ENCODE measurements around the gene CCL20. TPM values are rescaled to one million over a fixed set of nuclear protein-coding genes. Genes with fewer than 3 reads are reported as not detected.
A peak's percentile ranks its signal among the peaks of the same experiment; 100 is the strongest.

CCL20 gene
- total and polyA plus RNA-seq, 2 of the 13 experiments (the other 11 are each of a cell fraction or from before 2014, with no cell fraction given): 223 to 903 TPM

DNA sequence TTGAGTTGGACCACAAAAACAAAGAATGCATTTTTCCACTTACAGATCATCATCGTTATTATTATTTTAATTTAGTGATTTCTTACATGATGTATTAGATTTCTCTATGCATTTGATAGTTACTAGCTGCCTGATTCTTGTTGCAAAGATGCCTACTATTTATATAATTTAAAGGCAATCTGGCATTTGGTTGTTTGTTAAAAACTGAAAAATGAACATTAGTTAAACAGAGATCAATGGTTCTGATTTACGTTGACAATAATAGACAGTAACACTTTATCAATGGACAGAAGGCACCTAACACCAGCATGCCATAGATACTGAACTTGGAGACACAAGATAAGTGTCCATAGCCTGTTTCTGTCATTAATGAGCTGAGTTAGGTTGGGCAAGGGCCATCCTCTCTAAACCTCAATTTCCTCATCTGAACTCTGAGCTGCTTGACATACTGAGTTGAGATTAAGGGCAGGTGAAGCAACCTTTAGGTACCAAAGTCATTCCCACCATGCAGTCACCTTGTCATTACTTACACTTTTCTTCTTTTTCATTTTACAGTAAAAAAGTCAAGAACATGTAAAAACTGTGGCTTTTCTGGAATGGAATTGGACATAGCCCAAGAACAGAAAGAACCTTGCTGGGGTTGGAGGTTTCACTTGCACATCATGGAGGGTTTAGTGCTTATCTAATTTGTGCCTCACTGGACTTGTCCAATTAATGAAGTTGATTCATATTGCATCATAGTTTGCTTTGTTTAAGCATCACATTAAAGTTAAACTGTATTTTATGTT lies 3.1 kb downstream of the CCL20 start (continued):
- TF ChIP-seq SOX13 (IDR thresholded peaks at IDR 0.05): peak; percentile 17; the same call in 1 of the 2 replicates
- TF ChIP-seq SOX13 (CRISPR knock-in tag; conservative IDR thresholded peaks at IDR 0.05 in 1 of 2, IDR thresholded peaks at IDR 0.05 in 1 of 2): peak in 1 of 2 experiments; percentile 73; a peak in 3 of 4 replicates
- TF ChIP-seq RBM22 (optimal IDR thresholded peaks at IDR 0.05; ENCODE audit: low read length): peak; percentile 88
- no peak; the same call in 1 of the 2 replicates for TF ChIP-seq CBX5 (CRISPR knock-in tag; IDR thresholded peaks at IDR 0.05; ENCODE audit: borderline replicate concordance)
- peak; percentile 80 for TF ChIP-seq ZNF644 (CRISPR knock-in tag; IDR thresholded peaks at IDR 0.05; ENCODE audit: low read depth)
- TF ChIP-seq TEAD3 (CRISPR knock-in tag; optimal IDR thresholded peaks at IDR 0.05; ENCODE audit: borderline replicate concordance): peak; percentile 78
- TF ChIP-seq, protein P1, sequence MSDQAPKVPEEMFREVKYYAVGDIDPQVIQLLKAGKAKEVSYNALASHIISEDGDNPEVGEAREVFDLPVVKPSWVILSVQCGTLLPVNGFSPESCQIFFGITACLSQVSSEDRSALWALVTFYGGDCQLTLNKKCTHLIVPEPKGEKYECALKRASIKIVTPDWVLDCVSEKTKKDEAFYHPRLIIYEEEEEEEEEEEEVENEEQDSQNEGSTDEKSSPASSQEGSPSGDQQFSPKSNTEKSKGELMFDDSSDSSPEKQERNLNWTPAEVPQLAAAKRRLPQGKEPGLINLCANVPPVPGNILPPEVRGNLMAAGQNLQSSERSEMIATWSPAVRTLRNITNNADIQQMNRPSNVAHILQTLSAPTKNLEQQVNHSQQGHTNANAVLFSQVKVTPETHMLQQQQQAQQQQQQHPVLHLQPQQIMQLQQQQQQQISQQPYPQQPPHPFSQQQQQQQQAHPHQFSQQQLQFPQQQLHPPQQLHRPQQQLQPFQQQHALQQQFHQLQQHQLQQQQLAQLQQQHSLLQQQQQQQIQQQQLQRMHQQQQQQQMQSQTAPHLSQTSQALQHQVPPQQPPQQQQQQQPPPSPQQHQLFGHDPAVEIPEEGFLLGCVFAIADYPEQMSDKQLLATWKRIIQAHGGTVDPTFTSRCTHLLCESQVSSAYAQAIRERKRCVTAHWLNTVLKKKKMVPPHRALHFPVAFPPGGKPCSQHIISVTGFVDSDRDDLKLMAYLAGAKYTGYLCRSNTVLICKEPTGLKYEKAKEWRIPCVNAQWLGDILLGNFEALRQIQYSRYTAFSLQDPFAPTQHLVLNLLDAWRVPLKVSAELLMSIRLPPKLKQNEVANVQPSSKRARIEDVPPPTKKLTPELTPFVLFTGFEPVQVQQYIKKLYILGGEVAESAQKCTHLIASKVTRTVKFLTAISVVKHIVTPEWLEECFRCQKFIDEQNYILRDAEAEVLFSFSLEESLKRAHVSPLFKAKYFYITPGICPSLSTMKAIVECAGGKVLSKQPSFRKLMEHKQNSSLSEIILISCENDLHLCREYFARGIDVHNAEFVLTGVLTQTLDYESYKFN (CRISPR knock-in tag; conservative IDR thresholded peaks at IDR 0.05): 0 out of 2 replicates have a peak, but pooled peaks have one; percentile 50
- TF ChIP-seq, protein P2, sequence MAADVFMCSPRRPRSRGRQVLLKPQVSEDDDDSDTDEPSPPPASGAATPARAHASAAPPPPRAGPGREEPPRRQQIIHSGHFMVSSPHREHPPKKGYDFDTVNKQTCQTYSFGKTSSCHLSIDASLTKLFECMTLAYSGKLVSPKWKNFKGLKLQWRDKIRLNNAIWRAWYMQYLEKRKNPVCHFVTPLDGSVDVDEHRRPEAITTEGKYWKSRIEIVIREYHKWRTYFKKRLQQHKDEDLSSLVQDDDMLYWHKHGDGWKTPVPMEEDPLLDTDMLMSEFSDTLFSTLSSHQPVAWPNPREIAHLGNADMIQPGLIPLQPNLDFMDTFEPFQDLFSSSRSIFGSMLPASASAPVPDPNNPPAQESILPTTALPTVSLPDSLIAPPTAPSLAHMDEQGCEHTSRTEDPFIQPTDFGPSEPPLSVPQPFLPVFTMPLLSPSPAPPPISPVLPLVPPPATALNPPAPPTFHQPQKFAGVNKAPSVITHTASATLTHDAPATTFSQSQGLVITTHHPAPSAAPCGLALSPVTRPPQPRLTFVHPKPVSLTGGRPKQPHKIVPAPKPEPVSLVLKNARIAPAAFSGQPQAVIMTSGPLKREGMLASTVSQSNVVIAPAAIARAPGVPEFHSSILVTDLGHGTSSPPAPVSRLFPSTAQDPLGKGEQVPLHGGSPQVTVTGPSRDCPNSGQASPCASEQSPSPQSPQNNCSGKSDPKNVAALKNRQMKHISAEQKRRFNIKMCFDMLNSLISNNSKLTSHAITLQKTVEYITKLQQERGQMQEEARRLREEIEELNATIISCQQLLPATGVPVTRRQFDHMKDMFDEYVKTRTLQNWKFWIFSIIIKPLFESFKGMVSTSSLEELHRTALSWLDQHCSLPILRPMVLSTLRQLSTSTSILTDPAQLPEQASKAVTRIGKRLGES (CRISPR knock-in tag; IDR thresholded peaks at IDR 0.05; ENCODE audit: borderline replicate concordance): no peak
- TF ChIP-seq CEBPB (IDR thresholded peaks at IDR 0.05; ENCODE audit: borderline replicate concordance, low read depth, low read length): peak; percentile 96
- no peak for TF ChIP-seq NFYB (CRISPR knock-in tag; IDR thresholded peaks at IDR 0.05)
- TF ChIP-seq PAF1 (CRISPR knock-in tag; IDR thresholded peaks at IDR 0.05): peak; percentile 80; the same call in 1 of the 2 replicates
- TF ChIP-seq, protein P3, sequence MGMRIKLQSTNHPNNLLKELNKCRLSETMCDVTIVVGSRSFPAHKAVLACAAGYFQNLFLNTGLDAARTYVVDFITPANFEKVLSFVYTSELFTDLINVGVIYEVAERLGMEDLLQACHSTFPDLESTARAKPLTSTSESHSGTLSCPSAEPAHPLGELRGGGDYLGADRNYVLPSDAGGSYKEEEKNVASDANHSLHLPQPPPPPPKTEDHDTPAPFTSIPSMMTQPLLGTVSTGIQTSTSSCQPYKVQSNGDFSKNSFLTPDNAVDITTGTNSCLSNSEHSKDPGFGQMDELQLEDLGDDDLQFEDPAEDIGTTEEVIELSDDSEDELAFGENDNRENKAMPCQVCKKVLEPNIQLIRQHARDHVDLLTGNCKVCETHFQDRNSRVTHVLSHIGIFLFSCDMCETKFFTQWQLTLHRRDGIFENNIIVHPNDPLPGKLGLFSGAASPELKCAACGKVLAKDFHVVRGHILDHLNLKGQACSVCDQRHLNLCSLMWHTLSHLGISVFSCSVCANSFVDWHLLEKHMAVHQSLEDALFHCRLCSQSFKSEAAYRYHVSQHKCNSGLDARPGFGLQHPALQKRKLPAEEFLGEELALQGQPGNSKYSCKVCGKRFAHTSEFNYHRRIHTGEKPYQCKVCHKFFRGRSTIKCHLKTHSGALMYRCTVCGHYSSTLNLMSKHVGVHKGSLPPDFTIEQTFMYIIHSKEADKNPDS (CRISPR knock-in tag; IDR thresholded peaks at IDR 0.05): peak; percentile 60; the same call in 1 of the 2 replicates
- TF ChIP-seq ISL2 (CRISPR knock-in tag; IDR thresholded peaks at IDR 0.05): peak; percentile 66
- peak; percentile 21; the same call in 1 of the 2 replicates for TF ChIP-seq RCOR2 (CRISPR knock-in tag; IDR thresholded peaks at IDR 0.05)
- TF ChIP-seq ZNF792 (CRISPR knock-in tag; IDR thresholded peaks at IDR 0.05): 0 out of 2 replicates have a peak, but pooled peaks have one; percentile 35
- TF ChIP-seq NR2F6 (IDR thresholded peaks at IDR 0.05): peak; percentile 78
- TF ChIP-seq NR2F6 (CRISPR knock-in tag; IDR thresholded peaks at IDR 0.05): peak; percentile 67; the same call in 1 of the 2 replicates
